HT1080 (cell line): ENCODE data around the gene SULT1A1. TPM values are rescaled to one million over a fixed set of nuclear protein-coding genes. Genes with fewer than 3 reads are reported as not detected.

Source experiments
- DNase-seq: peaks from one replicate; pipeline ENCODE4 v3.0.0-alpha.2; 2015; ENCODE audit warnings: low read depth
- total RNA-seq: library from RNA; depleted of rRNA; stranded (reverse); fragments of >200 nt; shearing (Covaris generic); gene quantifications from 2 replicates; pipeline ENCODE4 v1.2.3, GENCODE V29; 2014; rRNA removed

The SULT1A1 gene
- total RNA-seq, 1 experiment from 2014 or later = 1.1 TPM

DNA sequence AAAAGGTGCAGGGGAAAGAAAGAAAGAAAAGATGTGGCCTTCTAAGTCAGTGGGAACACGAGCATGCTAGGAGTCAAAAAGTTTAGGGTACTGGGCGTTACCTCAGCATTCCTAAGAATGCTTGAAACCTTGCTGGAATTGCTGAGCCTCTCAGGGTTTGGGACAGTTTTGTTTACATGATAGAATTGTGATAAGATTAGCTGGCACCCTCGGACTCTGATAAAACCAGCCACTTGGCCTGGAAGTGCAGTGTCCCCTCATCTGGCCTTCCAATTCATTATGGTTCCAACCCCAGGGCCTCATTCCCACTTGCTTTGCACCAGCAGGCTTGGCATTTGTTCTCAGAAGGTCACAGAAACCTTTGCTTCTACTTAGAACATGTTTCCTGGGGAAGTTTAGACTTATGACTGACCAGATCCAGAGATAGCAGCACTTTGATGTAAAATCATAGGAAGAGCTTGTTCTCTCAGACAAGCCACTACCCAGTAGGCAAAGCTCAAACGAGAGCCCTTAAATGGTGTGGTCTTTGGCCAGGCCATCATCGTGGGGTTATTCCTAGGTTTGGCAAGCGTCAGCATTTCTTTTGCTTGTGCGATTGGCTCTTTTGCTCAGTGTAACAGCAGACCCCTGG lies 48.2 kb downstream of the SULT1A1 start:
- DNase-seq = no peak

DNA sequence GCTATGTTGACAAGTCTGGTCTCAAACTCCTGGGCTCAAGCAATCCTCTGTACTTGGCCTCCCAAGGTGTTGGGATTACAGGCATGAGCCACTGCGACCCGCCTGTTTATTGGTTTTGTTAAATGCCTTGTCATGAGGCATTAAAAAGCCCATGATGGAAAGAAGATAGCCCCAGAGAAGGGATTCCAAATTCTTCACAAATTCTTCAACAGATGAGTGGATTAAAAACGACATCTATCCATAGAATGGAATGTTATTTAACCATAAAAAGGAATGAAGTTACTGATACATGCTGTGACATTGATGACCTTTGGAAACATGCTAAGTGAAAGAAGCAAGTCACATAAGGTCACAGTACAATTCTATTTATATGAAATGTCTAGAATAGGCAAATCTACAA lies 51.4 kb downstream of the SULT1A1 start:
- no peak for DNase-seq

DNA sequence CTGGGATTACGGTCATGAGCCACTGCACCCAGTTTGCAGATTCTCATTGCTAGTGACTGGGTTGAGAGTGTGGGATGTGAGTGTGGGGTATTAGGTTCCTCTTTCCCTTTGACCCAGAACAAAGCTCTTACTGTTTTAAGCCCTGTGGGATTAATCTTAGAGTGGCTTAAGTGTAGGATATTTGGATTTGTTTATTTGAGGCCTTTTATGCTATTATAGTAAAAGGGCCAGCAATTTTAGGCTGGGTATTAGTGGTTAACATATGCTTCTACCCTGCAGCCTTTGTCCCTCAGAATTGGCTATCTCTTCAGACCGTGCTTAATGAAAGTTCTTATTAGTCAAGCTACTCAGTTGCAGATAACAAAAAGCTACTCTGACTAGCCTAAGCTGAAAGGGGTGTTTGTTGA lies 52.9 kb downstream of the SULT1A1 start:
- DNase-seq = no peak

DNA sequence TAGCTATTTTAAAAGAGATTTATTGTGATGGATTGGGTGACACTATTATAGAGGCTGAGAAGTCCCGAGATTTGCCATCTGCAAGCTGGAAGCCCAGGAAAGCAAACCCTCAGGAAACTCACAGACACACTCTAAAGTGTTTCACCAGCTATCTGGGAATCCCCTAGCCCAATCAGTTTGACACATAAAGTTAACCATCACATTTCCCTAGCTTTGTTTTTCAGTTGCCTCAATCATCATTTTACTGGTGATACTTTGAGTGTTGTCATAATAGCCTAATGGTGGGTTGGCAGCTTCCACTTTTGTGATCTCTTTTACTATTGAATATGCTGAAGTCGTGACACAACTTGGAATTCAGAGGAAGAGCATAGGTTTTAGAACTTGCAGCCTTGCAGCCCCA lies 54.3 kb downstream of the SULT1A1 start:
- DNase-seq = no peak

Other genes starting within 250 kb of the SULT1A1 start
- gene NPIPB6, start 246.5 kb downstream of the SULT1A1 start, total RNA-seq = 0.27 TPM in 1 of 2 replicates, not detected in the other
- 198 and 268 TPM in 2 replicates for gene EIF3CL, start 206.2 kb downstream of the SULT1A1 start, total RNA-seq
- gene NPIPB7, start 137.7 kb downstream of the SULT1A1 start, total RNA-seq = not detected in 2 replicates
- 27.6 and 29.3 TPM in 2 replicates for gene CLN3, start 118.0 kb downstream of the SULT1A1 start, total RNA-seq
- gene APOBR, start 115.4 kb downstream of the SULT1A1 start, total RNA-seq = 0.03 TPM in 1 of 2 replicates, not detected in the other
- gene IL27, start 103.2 kb downstream of the SULT1A1 start, total RNA-seq = not detected in 2 replicates
- 2.7 and 8.2 TPM in 2 replicates for gene NUPR1, start 71.1 kb downstream of the SULT1A1 start, total RNA-seq
- 25.4 and 26.0 TPM in 2 replicates for gene SGF29, start 56.1 kb downstream of the SULT1A1 start, total RNA-seq
- 1.0 TPM in 1 of 2 replicates, not detected in the other for gene SULT1A2, start 13.0 kb downstream of the SULT1A1 start, total RNA-seq
- 0.23 TPM in 1 of 2 replicates, not detected in the other for gene NPIPB8, start 28.0 kb upstream of the SULT1A1 start, total RNA-seq
- gene EIF3C, start 101.4 kb upstream of the SULT1A1 start, total RNA-seq = 456 and 760 TPM in 2 replicates
- 0.33 and 0.40 TPM in 2 replicates for gene NPIPB9, start 141.7 kb upstream of the SULT1A1 start, total RNA-seq
- 36.5 and 57.7 TPM in 2 replicates for gene ATXN2L, start 213.0 kb upstream of the SULT1A1 start, total RNA-seq
- 390 and 404 TPM in 2 replicates for gene TUFM, start 236.3 kb upstream of the SULT1A1 start, total RNA-seq